ENCODE results near the gene UTRN. TPM values are rescaled to one million over a fixed set of nuclear protein-coding genes. Genes with fewer than 3 reads are reported as not detected.

Gene UTRN
- total RNA-seq, 2 donors from 2014 or later = 150 to 188 TPM

GRCh38 chr6:144321839-144322591 lies 36.9 kb downstream of the UTRN start:
- Histone ChIP-seq H3K4me1 (replicated peaks) (no peaks in the 10 kb centered on the region), H3K36me3 (no peaks in the 10 kb centered on the region), H3K4me3 (no peak overlapping the region), H3K27ac (peak overlapping the region; percentile 38 to 48), H3K27me3 (replicated peaks; ENCODE audit: insufficient read depth) (no peaks in the 10 kb centered on the region), H3K9me3 (no peaks in the 10 kb centered on the region)
- intact Hi-C loops (cut with DNase I) = no loop called here
- DNase-seq (ENCODE audit: low spot score) = no peak
- TF ChIP-seq POLR2A (IDR thresholded peaks at IDR 0.05) = no peak
- peak; percentile 56 for TF ChIP-seq POLR2AphosphoS5 (IDR thresholded peaks at IDR 0.05)
- TF ChIP-seq CTCF (IDR thresholded peaks at IDR 0.05) = no peak
- WGBS = 96% methylated on average over 12 of the region's 12 CpGs

- H3K27me3 ChIP-seq (replicated peaks; ENCODE audit: insufficient read depth) = no peaks in the 10 kb centered on the region
- no peaks in the 10 kb centered on the region for H3K36me3 ChIP-seq
- no peak overlapping the region for H3K27ac ChIP-seq
- H3K4me3 ChIP-seq = no peak overlapping the region
- H3K9me3 ChIP-seq = no peaks in the 10 kb centered on the region
- DNase-seq (ENCODE audit: low spot score) = no peak
- 100% methylated on average over 1 of the region's 1 CpG for WGBS
- peaks cover 6% of the 10 kb centered on the region for H3K4me1 ChIP-seq (replicated peaks)
- TF ChIP-seq POLR2A (IDR thresholded peaks at IDR 0.05) (no peak), POLR2AphosphoS5 (IDR thresholded peaks at IDR 0.05) (no peak), CTCF (IDR thresholded peaks at IDR 0.05) (no peak)
- intact Hi-C loops (cut with DNase I) = no loop called here
Observed at GRCh38 chr6:144325232-144325631, 40.1 kb downstream of the UTRN start.

- intact Hi-C loops (cut with DNase I) = no loop called here
- 79% methylated on average over 4 of the region's 4 CpGs for WGBS
- TF ChIP-seq POLR2AphosphoS5 (IDR thresholded peaks at IDR 0.05) = no peak
- TF ChIP-seq POLR2A (IDR thresholded peaks at IDR 0.05) = no peak
- no peak for TF ChIP-seq CTCF (IDR thresholded peaks at IDR 0.05)
- Histone ChIP-seq H3K27ac (peak overlapping the region; percentile 75 to 77), H3K36me3 (no peaks in the 10 kb centered on the region), H3K9me3 (no peaks in the 10 kb centered on the region), H3K27me3 (replicated peaks; ENCODE audit: insufficient read depth) (no peaks in the 10 kb centered on the region), H3K4me3 (no peak overlapping the region), H3K4me1 (replicated peaks) (peaks cover 6% of the 10 kb centered on the region)
- DNase-seq (ENCODE audit: low spot score) = no peak
Observed at GRCh38 chr6:144326393-144326792, 41.3 kb downstream of the UTRN start.

GRCh38 chr6:144327081-144327480 lies 41.9 kb downstream of the UTRN start:
- H3K4me3 ChIP-seq = no peak overlapping the region
- peak; percentile 74 for DNase-seq (ENCODE audit: low spot score)

More at GRCh38 chr6:144327081-144327480, 41.9 kb downstream of the UTRN start:
- 10% methylated on average over 5 of the region's 5 CpGs for WGBS
- intact Hi-C loops (cut with DNase I) = no loop called here
- Histone ChIP-seq H3K4me1 (replicated peaks) (peaks cover 6% of the 10 kb centered on the region), H3K27me3 (replicated peaks; ENCODE audit: insufficient read depth) (no peaks in the 10 kb centered on the region), H3K27ac (peak overlapping the region; percentile 75 to 77), H3K9me3 (no peaks in the 10 kb centered on the region), H3K36me3 (no peaks in the 10 kb centered on the region)
- no peak for TF ChIP-seq POLR2A (IDR thresholded peaks at IDR 0.05)
- peak; percentile 88 for TF ChIP-seq POLR2AphosphoS5 (IDR thresholded peaks at IDR 0.05)
- no peak for TF ChIP-seq CTCF (IDR thresholded peaks at IDR 0.05)
